PFSK-1 (cell line): ENCODE data around the gene LHPP.

Experiments used
- FOXP2 ChIP-seq: optimal IDR thresholded peaks from 2 replicates; pipeline ENCODE3; 2011; ENCODE audit warnings: borderline replicate concordance, control low read depth, inconsistent platforms; ENCODE audit not compliant: insufficient read depth; ENCODE audit errors: extremely low read length, extremely low read depth
- POLR2AphosphoS5 ChIP-seq: IDR thresholded peaks from 2 replicates; pipeline ENCODE4 v1.6.1; 2012; ENCODE audit warnings: low read depth, mild to moderate bottlenecking, control low read depth, low read length, moderate library complexity
- REST ChIP-seq, 2 experiments: IDR thresholded peaks; 2 replicates each; pipeline versions ENCODE4 v1.6.1 to v1.8.0; 2011 to 2012; ENCODE audit warnings: low read depth in 2 of 2, low read length in 2 of 2, control low read depth in 1 of 2, inconsistent platforms in 1 of 2, mild to moderate bottlenecking in 1 of 2, moderate library complexity in 1 of 2; ENCODE audit not compliant: insufficient read depth in 1 of 2
- SIN3A ChIP-seq: IDR thresholded peaks from 2 replicates; pipeline ENCODE4 v1.6.1; 2012; ENCODE audit warnings: mild to moderate bottlenecking, low read length, moderate library complexity, borderline replicate concordance; ENCODE audit not compliant: insufficient read depth
- TAF1 ChIP-seq: IDR thresholded peaks from 2 replicates; pipeline ENCODE4 v1.6.1; 2012; ENCODE audit warnings: low read length, control low read depth, borderline replicate concordance; ENCODE audit not compliant: insufficient read depth

- TF ChIP-seq POLR2AphosphoS5 (no peak), TAF1 (no peak), REST (IDR thresholded peaks at IDR 0.05; ENCODE audit: insufficient read depth in 1 of 2, low read depth in 2 of 2, low read length in 2 of 2) (no peak), FOXP2 (no peak), SIN3A (no peak)
Measured at GRCh38 chr10:124658591-124659242, 197.1 kb downstream of the LHPP start.
